Coronary artery (tissue), 2 donors: Measurements from ENCODE around the gene FHIT.

Source experiments
- DNase-seq: peaks from one replicate; pipeline ENCODE4 v3.0.0-alpha.2; 2017; ENCODE audit warnings: low spot score
- H3K27ac ChIP-seq, 2 donors: fragments of 200-600 bp; sonication (generic); one replicate each; pipeline ENCODE4 v1.5.1; 2016 to 2019
- H3K4me3 ChIP-seq: fragments of 200-600 bp; sonication (generic); 2 replicates; pipeline ENCODE4 v1.5.1; 2016; ENCODE audit warnings: mild to moderate bottlenecking, moderate library complexity
- CTCF ChIP-seq: fragments of 200-600 bp; sonication (generic); IDR thresholded peaks from one replicate; pipeline ENCODE4 v1.5.1; 2019; ENCODE audit warnings: antibody characterized with exemption

Gene FHIT

GRCh38 chr3:61136191-61136590, 115.1 kb downstream of the FHIT start:
- no peak for DNase-seq
- Histone ChIP-seq H3K27ac (no peak overlapping the region), H3K4me3 (no peak overlapping the region)
- TF ChIP-seq CTCF = no peak

- no peak overlapping the region for H3K27ac ChIP-seq
- no peak for DNase-seq
- H3K4me3 ChIP-seq = no peak overlapping the region
- no peak for TF ChIP-seq CTCF
Measured at GRCh38 chr3:61134532-61134931, 116.7 kb downstream of the FHIT start.

GRCh38 chr3:61132062-61132461, 119.2 kb downstream of the FHIT start:
- no peak for DNase-seq
- TF ChIP-seq CTCF = no peak
- Histone ChIP-seq H3K4me3 (no peak overlapping the region), H3K27ac (no peak overlapping the region)

- H3K4me3 ChIP-seq = no peak overlapping the region
- TF ChIP-seq CTCF = no peak
- DNase-seq = no peak
- no peak overlapping the region for H3K27ac ChIP-seq
Measured at GRCh38 chr3:61118830-61119229, 132.4 kb downstream of the FHIT start.

GRCh38 chr3:61117045-61117898, 134.0 kb downstream of the FHIT start:
- no peak for DNase-seq
- H3K27ac ChIP-seq = no peak overlapping the region
- H3K4me3 ChIP-seq = no peak overlapping the region
- TF ChIP-seq CTCF = no peak

GRCh38 chr3:61114316-61114953, 136.8 kb downstream of the FHIT start:
- Histone ChIP-seq H3K27ac (no peak overlapping the region), H3K4me3 (no peak overlapping the region)
- no peak for TF ChIP-seq CTCF
- DNase-seq = no peak

- no peak for TF ChIP-seq CTCF
- Histone ChIP-seq H3K4me3 (no peak overlapping the region), H3K27ac (no peak overlapping the region)
- DNase-seq = no peak
Measured at GRCh38 chr3:61111825-61112224, 139.4 kb downstream of the FHIT start.
